ENCODE measurements around the gene PRAC1.

Gene PRAC1

GRCh38 chr17:48722201-48722907 lies at the start of gene PRAC1:
TSS of gene PRAC1 (minus strand) at chr17:48722518. CDS start at chr17:48722392, 126 bp downstream.
- DNase-seq, result no peak

GRCh38 chr17:48770954-48771353 lies 48.6 kb upstream of the PRAC1 start:
- no peak for DNase-seq

- DNase-seq, result no peak
Measured at GRCh38 chr17:48769009-48769675, 46.8 kb upstream of the PRAC1 start.

GRCh38 chr17:48767263-48767774 lies 45.0 kb upstream of the PRAC1 start:
- no peak for DNase-seq

- no peak for DNase-seq
Measured at GRCh38 chr17:48761114-48761513, 38.8 kb upstream of the PRAC1 start.

- DNase-seq, result no peak
Measured at GRCh38 chr17:48760411-48760810, 38.1 kb upstream of the PRAC1 start.

GRCh38 chr17:48759288-48759687 lies 37.0 kb upstream of the PRAC1 start:
- DNase-seq, result no peak

GRCh38 chr17:48757524-48757961 lies 35.2 kb upstream of the PRAC1 start:
- no peak for DNase-seq

GRCh38 chr17:48756830-48757251 lies 34.5 kb upstream of the PRAC1 start:
- no peak for DNase-seq

- DNase-seq, result no peak
Measured at GRCh38 chr17:48755356-48755755, 33.0 kb upstream of the PRAC1 start.

GRCh38 chr17:48754500-48755261 lies 32.4 kb upstream of the PRAC1 start:
- DNase-seq, result no peak

GRCh38 chr17:48753794-48754499 lies 31.6 kb upstream of the PRAC1 start:
- no peak for DNase-seq

GRCh38 chr17:48752399-48753288 lies 30.3 kb upstream of the PRAC1 start:
- DNase-seq, result no peak

GRCh38 chr17:48751733-48752398 lies 29.5 kb upstream of the PRAC1 start:
- DNase-seq, result no peak

GRCh38 chr17:48751172-48751571 lies 28.9 kb upstream of the PRAC1 start:
- DNase-seq, result no peak

- DNase-seq, result no peak
Measured at GRCh38 chr17:48749621-48750553, 27.6 kb upstream of the PRAC1 start.

- no peak for DNase-seq
Measured at GRCh38 chr17:48748718-48749566, 26.6 kb upstream of the PRAC1 start.

- DNase-seq, result no peak
Measured at GRCh38 chr17:48747445-48748363, 25.4 kb upstream of the PRAC1 start.
